ENCODE measurements around the gene XIST.
"Not testable (repeated sequence)": the region's sequence is repeated elsewhere in the genome, so short reads cannot be mapped to it uniquely, and the experiment has no call there.

Gene XIST

GRCh38 chrX:73838123-73838522, 14.4 kb downstream of the XIST start:
- no peak for DNase-seq

- DNase-seq: no peak
Observed at GRCh38 chrX:73836956-73837477, 15.5 kb downstream of the XIST start.

- no peak for DNase-seq
Observed at GRCh38 chrX:73834219-73834618, 18.3 kb downstream of the XIST start.

- no peak for DNase-seq
Observed at GRCh38 chrX:73832319-73832718, 20.2 kb downstream of the XIST start.

- no peak for DNase-seq
Observed at GRCh38 chrX:73831500-73831899, 21.0 kb downstream of the XIST start.

GRCh38 chrX:73830489-73831414, 21.8 kb downstream of the XIST start:
- no peak for DNase-seq

GRCh38 chrX:73829890-73830466, 22.5 kb downstream of the XIST start:
- no peak for DNase-seq

GRCh38 chrX:73828080-73828720, 24.3 kb downstream of the XIST start:
- DNase-seq: no peak

- DNase-seq: no peak
Observed at GRCh38 chrX:73827406-73827805, 25.1 kb downstream of the XIST start.

GRCh38 chrX:73826996-73827395, 25.5 kb downstream of the XIST start:
- DNase-seq: no peak

GRCh38 chrX:73825569-73825968, 26.9 kb downstream of the XIST start:
- DNase-seq: no peak

GRCh38 chrX:73823473-73824004, 29.0 kb downstream of the XIST start:
- DNase-seq: no peak

- DNase-seq: no peak
Observed at GRCh38 chrX:73822775-73823174, 29.7 kb downstream of the XIST start.

GRCh38 chrX:73821921-73822559, 30.5 kb downstream of the XIST start:
- DNase-seq: no peak

GRCh38 chrX:73819864-73820558, 32.5 kb downstream of the XIST start:
- DNase-seq: not testable (repeated sequence)

GRCh38 chrX:73818200-73819116, 34.1 kb downstream of the XIST start:
- DNase-seq: no peak

GRCh38 chrX:73817393-73818199, 34.9 kb downstream of the XIST start:
- no peak for DNase-seq

GRCh38 chrX:73812256-73812655, 40.3 kb downstream of the XIST start:
- no peak for DNase-seq

- not testable (repeated sequence) for DNase-seq
Observed at GRCh38 chrX:73804109-73804508, 48.4 kb downstream of the XIST start.

GRCh38 chrX:73799888-73800287, 52.6 kb downstream of the XIST start:
- no peak for DNase-seq

Measured in activated CD4-positive, alpha-beta T cell treated with anti-CD3 and anti-CD28 coated beads, Interleukin-2, amount 50 U/mL, for 48 hours (primary cell).